Bronchial epithelial cell (primary cell): ENCODE results near the gene EPHB1. TPM values are rescaled to one million over a fixed set of nuclear protein-coding genes. Genes with fewer than 3 reads are reported as not detected.
A peak's percentile ranks its signal among the peaks of the same experiment; 100 is the strongest.

Experiments used
- DNase-seq: peaks from one replicate; pipeline ENCODE4 v3.0.0-alpha.2; 2010; ENCODE audit warnings: low read depth
- FAIRE-seq: peaks from 2 replicates; lab custom pipeline; 2011; peaks lifted over from hg19 to GRCh38; lab: Jason Lieb, UNC
- H3K27me3 ChIP-seq: 2 replicates; pipeline ENCODE4 v1.5.1; 2011; ENCODE audit warnings: low read length; ENCODE audit not compliant: control insufficient read depth, insufficient read depth
- H3K36me3 ChIP-seq: 2 replicates; pipeline ENCODE4 v1.5.1; 2011; ENCODE audit warnings: low read length; ENCODE audit not compliant: control insufficient read depth, insufficient read depth
- H3K4me3 ChIP-seq: 2 replicates; pipeline ENCODE4 v1.5.1; 2011; ENCODE audit warnings: mild to moderate bottlenecking, low read depth, low read length, control low read depth
- CTCF ChIP-seq: IDR thresholded peaks from 2 replicates; pipeline ENCODE4 v1.5.1; 2011; ENCODE audit warnings: mild to moderate bottlenecking, moderate library complexity, low read length, control low read depth, inconsistent platforms; ENCODE audit not compliant: insufficient read depth, severe bottlenecking
- total RNA-seq: library from RNA; depleted of rRNA; stranded (reverse); fragments of >200 nt; gene quantifications from 2 replicates; pipeline ENCODE4 v1.2.1, GENCODE V29; 2014

EPHB1 gene
- total RNA-seq, 1 donor from 2014 or later: under 0.01 TPM

GRCh38 chr3:134938029-134938525 lies 143.0 kb downstream of the EPHB1 start:
- Histone ChIP-seq H3K4me3 (no peak overlapping the region), H3K27me3 (no peaks in the 10 kb centered on the region), H3K36me3 (no peaks in the 10 kb centered on the region)
- no peak for TF ChIP-seq CTCF
- no peak for DNase-seq
- no peak for FAIRE-seq

GRCh38 chr3:134939978-134940377 lies 144.9 kb downstream of the EPHB1 start:
- DNase-seq: peak; percentile 30
- Histone ChIP-seq H3K27me3 (no peaks in the 10 kb centered on the region), H3K4me3 (no peak overlapping the region), H3K36me3 (no peaks in the 10 kb centered on the region)
- no peak for TF ChIP-seq CTCF
- no peak for FAIRE-seq

- no peak for FAIRE-seq
- H3K36me3 ChIP-seq: no peaks in the 10 kb centered on the region
- TF ChIP-seq CTCF: no peak
Measured at GRCh38 chr3:134941820-134942219, 146.8 kb downstream of the EPHB1 start.

GRCh38 chr3:134944429-134944828 lies 149.4 kb downstream of the EPHB1 start:
- TF ChIP-seq CTCF: no peak
- FAIRE-seq (no peak), DNase-seq (no peak)
- no peaks in the 10 kb centered on the region for H3K27me3 ChIP-seq
- no peaks in the 10 kb centered on the region for H3K36me3 ChIP-seq
- H3K4me3 ChIP-seq: no peak overlapping the region

More at GRCh38 chr3:134941820-134942219, 146.8 kb downstream of the EPHB1 start:
- no peak for DNase-seq
- H3K27me3 ChIP-seq: no peaks in the 10 kb centered on the region
- H3K4me3 ChIP-seq: no peak overlapping the region

- FAIRE-seq (no peak), DNase-seq (no peak)
- Histone ChIP-seq H3K36me3 (no peaks in the 10 kb centered on the region), H3K27me3 (no peaks in the 10 kb centered on the region), H3K4me3 (no peak overlapping the region)
- TF ChIP-seq CTCF: no peak
Measured at GRCh38 chr3:134949150-134949549, 154.1 kb downstream of the EPHB1 start.

- no peak for TF ChIP-seq CTCF
- FAIRE-seq (no peak), DNase-seq (no peak)
- Histone ChIP-seq H3K36me3 (no peaks in the 10 kb centered on the region), H3K4me3 (no peak overlapping the region), H3K27me3 (no peaks in the 10 kb centered on the region)
Measured at GRCh38 chr3:134952371-134952770, 157.3 kb downstream of the EPHB1 start.
